ENCODE data around the gene WFIKKN2. TPM values are rescaled to one million over a fixed set of nuclear protein-coding genes. Genes with fewer than 3 reads are reported as not detected.
A peak's percentile ranks its signal among the peaks of the same experiment; 100 is the strongest.

WFIKKN2 gene
- total RNA-seq, 2 donors from 2014 or later = 0.29 to 0.35 TPM

DNA sequence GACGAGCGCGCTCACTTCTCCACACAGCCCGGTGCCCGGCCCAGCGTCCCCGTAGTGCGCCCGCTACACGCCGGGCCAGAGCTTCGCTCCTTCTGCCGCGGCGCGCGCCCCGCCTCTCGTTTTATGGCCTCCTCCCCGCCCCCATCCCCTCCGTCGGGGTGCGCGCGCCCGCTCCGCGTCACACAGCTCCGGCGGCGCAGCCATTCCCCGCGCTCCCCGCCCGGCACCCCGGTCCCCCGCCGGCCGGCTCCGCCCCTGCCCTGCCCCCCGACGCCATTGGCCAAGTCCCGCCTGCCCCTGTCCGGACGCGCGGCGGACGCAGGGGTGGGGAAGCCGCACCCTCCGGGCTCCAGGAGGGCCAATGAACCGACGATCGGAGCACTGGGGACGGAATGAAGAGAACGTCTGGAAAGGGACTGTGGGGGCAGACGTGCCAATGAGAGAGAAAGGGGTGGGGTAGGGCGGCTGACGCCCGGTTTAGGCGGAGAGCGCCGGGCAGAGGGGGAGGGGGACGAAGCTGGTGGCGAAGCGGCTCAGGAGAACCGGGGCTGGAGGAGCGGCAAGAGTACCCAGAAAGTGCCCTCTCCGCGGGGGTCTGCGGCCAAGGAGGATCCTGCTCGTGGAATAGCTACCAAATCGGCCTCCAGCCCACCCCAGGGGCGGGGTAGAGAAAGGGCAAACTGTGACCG, 31.0 kb downstream of the WFIKKN2 start, which contains the start of gene TOB1:
TSS of gene TOB1 (minus strand) at position 94 of the 689 bp plus-strand sequence. CDS start 2,337 bp downstream, outside the sequence.
- 0% methylated on average over 30 to 75 of the region's 75 CpGs for WGBS, 2 experiments (ENCODE audit: insufficient coverage in 1 of 2, insufficient read length in 1 of 2)
- TF ChIP-seq, protein P1, sequence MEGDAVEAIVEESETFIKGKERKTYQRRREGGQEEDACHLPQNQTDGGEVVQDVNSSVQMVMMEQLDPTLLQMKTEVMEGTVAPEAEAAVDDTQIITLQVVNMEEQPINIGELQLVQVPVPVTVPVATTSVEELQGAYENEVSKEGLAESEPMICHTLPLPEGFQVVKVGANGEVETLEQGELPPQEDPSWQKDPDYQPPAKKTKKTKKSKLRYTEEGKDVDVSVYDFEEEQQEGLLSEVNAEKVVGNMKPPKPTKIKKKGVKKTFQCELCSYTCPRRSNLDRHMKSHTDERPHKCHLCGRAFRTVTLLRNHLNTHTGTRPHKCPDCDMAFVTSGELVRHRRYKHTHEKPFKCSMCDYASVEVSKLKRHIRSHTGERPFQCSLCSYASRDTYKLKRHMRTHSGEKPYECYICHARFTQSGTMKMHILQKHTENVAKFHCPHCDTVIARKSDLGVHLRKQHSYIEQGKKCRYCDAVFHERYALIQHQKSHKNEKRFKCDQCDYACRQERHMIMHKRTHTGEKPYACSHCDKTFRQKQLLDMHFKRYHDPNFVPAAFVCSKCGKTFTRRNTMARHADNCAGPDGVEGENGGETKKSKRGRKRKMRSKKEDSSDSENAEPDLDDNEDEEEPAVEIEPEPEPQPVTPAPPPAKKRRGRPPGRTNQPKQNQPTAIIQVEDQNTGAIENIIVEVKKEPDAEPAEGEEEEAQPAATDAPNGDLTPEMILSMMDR (conservative IDR thresholded peaks at IDR 0.05) = no peak
- Mint-ChIP-seq H3K36me3 (ENCODE audit: low read depth) (peaks cover 15% of the 10 kb centered on the region), H3K27me3 (ENCODE audit: insufficient read depth) (no peaks in the 10 kb centered on the region), H3K4me3 (peak within 1 kb of the TSS; percentile 94), H3K9me3 (no peaks in the 10 kb centered on the region), H3K27ac (peak within 1 kb of the TSS; percentile 99), H3K4me1 (peaks cover 23% of the 10 kb centered on the region)
- H3K27me3 ChIP-seq (ENCODE audit: control insufficient read depth, insufficient read depth, low read length, poor library complexity, severe bottlenecking) = no peaks in the 10 kb centered on the region
- H3K36me3 ChIP-seq (ENCODE audit: control insufficient read depth, insufficient read depth, low read length) = peaks cover 26% of the 10 kb centered on the region
- peak within 1 kb of the TSS; percentile 97 for H3K9ac ChIP-seq (ENCODE audit: extremely low read depth, low read length, poor library complexity, severe bottlenecking)
- no peaks in the 10 kb centered on the region for H3K9me3 ChIP-seq (ENCODE audit: control insufficient read depth, low read length)
- H3K4me3 ChIP-seq (ENCODE audit: low read length) = peak within 1 kb of the TSS; percentile 99
- H3K27ac ChIP-seq (ENCODE audit: low read depth, low read length) = peak within 1 kb of the TSS; percentile 94
- DNase-seq = peak; percentile 100
- no peaks in the 10 kb centered on the region for H3K4me1 ChIP-seq (ENCODE audit: control insufficient read depth, insufficient read depth, low read length)

DNA sequence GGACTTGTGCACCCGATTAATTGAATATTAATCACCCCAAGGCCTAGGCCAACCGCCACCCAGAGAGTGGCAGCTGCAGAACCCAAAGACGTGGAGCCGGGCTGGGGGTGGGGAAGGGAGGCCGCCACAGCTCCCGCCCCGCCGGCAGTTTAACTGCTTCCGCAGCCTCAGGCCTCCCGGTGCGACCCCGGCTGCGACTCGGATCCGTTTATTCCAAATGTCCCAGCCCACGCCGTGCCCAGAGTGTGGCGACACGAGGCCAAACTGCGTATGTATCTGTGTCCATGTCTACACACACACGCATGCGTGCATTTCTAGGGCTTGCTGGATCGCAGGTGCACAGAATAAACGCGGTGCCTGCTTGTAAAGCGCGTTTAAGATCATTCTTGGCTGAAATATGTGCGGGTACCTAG, 31.6 kb downstream of the WFIKKN2 start:
- Histone ChIP-seq H3K9me3 (ENCODE audit: control insufficient read depth, low read length) (no peaks in the 10 kb centered on the region), H3K27me3 (ENCODE audit: control insufficient read depth, insufficient read depth, low read length, poor library complexity, severe bottlenecking) (no peaks in the 10 kb centered on the region), H3K36me3 (ENCODE audit: control insufficient read depth, insufficient read depth, low read length) (peaks cover 21% of the 10 kb centered on the region), H3K4me1 (ENCODE audit: control insufficient read depth, insufficient read depth, low read length) (no peaks in the 10 kb centered on the region), H3K4me3 (ENCODE audit: low read length) (peak overlapping the region; percentile 99), H3K27ac (ENCODE audit: low read depth, low read length) (peak overlapping the region; percentile 94), H3K9ac (ENCODE audit: extremely low read depth, low read length, poor library complexity, severe bottlenecking) (peak overlapping the region; percentile 97)
- DNase-seq = peak; percentile 92
- Mint-ChIP-seq H3K27me3 (ENCODE audit: insufficient read depth) (no peaks in the 10 kb centered on the region), H3K4me3 (peak overlapping the region; percentile 94), H3K27ac (peak overlapping the region; percentile 99), H3K36me3 (ENCODE audit: low read depth) (peaks cover 10% of the 10 kb centered on the region), H3K9me3 (no peaks in the 10 kb centered on the region), H3K4me1 (peaks cover 22% of the 10 kb centered on the region)
- 0% methylated on average over 16 to 28 of the region's 28 CpGs for WGBS, 2 experiments (ENCODE audit: insufficient coverage in 1 of 2, insufficient read length in 1 of 2)
- TF ChIP-seq, protein P1 (conservative IDR thresholded peaks at IDR 0.05) = no peak

GRCh38 chr17:50867363-50868139, 32.2 kb downstream of the WFIKKN2 start:
- Histone ChIP-seq H3K36me3 (ENCODE audit: control insufficient read depth, insufficient read depth, low read length) (peaks cover 15% of the 10 kb centered on the region), H3K27me3 (ENCODE audit: control insufficient read depth, insufficient read depth, low read length, poor library complexity, severe bottlenecking) (no peaks in the 10 kb centered on the region), H3K9me3 (ENCODE audit: control insufficient read depth, low read length) (no peaks in the 10 kb centered on the region), H3K9ac (ENCODE audit: extremely low read depth, low read length, poor library complexity, severe bottlenecking) (peak overlapping the region; percentile 97), H3K27ac (ENCODE audit: low read depth, low read length) (peak overlapping the region; percentile 94), H3K4me3 (ENCODE audit: low read length) (peak overlapping the region; percentile 99), H3K4me1 (ENCODE audit: control insufficient read depth, insufficient read depth, low read length) (no peaks in the 10 kb centered on the region)
- DNase-seq = peak; percentile 100
- Mint-ChIP-seq H3K27me3 (ENCODE audit: insufficient read depth) (no peaks in the 10 kb centered on the region), H3K36me3 (ENCODE audit: low read depth) (peaks cover 9% of the 10 kb centered on the region), H3K27ac (peak overlapping the region; percentile 99), H3K4me1 (peaks cover 21% of the 10 kb centered on the region), H3K9me3 (no peaks in the 10 kb centered on the region), H3K4me3 (peak overlapping the region; percentile 94)
- 0% methylated on average over 8 to 31 of the region's 35 CpGs for WGBS, 2 experiments (ENCODE audit: insufficient coverage in 1 of 2, insufficient read length in 1 of 2)
- TF ChIP-seq, protein P1 (conservative IDR thresholded peaks at IDR 0.05) = no peak
